Myocyte (in vitro differentiated cells): Measurements from ENCODE around the gene DLX3. TPM values are rescaled to one million over a fixed set of nuclear protein-coding genes. Genes with fewer than 3 reads are reported as not detected.

Experiments
- DNase-seq: peaks from one replicate; pipeline ENCODE4 v3.0.0-alpha.2; 2012; ENCODE audit warnings: low read depth
- total RNA-seq: library from RNA; depleted of rRNA; stranded (reverse); fragments of >200 nt; gene quantifications from 2 replicates; pipeline ENCODE4 v1.2.3, GENCODE V29; 2014

DLX3 gene
- total RNA-seq, 1 donor from 2014 or later = 0.13 TPM

DNA sequence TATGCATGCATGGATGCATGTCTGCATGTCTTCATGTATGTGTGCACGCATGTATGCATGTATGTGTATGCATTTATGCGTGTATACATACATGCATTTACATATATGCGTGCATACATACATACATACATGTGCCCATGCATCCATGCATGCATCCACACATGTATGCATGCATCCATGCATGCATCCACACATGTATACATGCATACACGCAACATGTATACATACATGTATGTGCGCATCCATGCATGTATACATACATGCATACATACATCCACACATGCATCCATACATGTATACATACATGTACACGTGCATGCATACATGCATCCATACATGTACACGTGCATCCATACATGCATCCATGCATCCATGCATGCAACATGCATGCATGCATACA, 29.8 kb upstream of the DLX3 start:
- DNase-seq = no peak

DNA sequence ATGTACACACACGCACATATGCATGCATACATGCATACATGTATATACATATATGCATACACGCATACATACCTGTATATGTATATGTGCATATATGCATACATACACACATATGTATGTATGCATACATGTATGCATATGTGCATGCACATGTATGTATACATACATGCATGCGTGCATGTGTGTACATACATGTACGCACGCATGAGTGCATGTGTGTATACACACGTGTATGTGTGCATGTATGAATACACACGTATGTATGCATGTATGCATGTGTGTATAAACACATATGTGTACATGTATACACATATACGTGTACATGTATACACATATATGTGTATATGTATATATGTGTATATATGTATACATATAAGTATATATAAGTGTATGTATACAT, 28.5 kb upstream of the DLX3 start:
- no peak for DNase-seq

DNA sequence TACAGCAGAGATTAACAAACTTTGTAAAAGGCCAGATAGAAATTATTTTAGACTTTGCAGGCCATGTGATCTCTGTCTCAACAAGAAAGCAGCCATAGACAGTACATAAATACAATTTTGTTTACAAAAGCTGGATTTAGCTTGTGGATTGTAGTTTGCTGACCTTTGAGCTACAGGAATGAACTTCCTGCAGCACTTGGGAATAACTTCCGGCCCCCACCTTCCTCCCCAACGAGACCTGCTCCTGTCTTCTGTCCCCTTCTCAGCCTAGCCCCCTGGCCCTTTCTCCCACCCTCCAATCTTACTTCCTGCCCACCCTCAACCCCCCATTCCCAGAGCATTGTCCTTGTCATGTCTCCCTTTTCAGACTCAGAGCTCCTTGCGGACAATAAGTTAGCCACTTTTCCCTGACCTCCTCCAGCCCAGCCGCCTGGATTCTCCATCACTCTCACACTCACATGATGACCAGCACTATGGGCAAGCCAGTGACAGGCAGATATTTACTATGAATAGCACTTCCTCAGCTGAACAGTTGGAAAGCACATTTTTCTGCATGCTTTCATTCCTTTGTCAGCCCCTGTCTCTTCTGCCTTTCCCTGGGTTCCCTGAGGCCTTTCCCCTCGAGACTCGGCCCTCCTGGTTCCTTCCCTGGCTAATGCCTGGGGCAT, 27.6 kb upstream of the DLX3 start:
- DNase-seq = peak; percentile 42

DNA sequence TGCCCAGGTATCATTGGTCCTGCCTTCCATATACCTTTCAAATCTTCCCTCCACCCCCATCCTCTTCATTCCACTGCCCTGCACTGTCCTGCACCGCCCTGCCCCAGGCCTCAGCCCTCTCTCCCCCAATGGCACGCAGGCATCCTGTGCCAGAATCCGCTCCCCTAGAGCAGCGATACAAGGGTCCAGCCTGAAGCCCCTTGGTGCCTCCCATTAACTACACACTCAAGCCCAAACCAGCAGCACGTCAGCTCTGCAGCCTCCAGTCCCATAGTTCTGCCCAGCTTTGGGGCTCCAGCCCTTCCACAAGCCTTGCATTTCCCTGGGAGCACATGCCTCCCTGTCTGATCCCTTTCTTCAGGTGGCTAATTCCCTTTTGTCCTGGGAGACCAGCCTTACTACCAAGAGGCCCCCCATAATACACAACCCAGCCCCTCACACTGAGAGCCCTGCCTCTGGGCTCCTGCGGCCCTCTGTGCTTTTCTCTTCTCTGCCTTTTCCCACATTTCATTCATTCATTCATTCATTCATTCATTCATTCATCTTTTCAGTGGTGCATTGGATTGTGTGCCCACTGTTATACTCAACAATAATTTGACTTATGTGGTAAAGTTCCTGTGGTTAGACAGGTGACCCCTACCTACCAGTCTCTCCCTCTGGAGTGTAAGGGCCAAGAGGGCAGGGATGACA, 26.8 kb upstream of the DLX3 start:
- no peak for DNase-seq

DNA sequence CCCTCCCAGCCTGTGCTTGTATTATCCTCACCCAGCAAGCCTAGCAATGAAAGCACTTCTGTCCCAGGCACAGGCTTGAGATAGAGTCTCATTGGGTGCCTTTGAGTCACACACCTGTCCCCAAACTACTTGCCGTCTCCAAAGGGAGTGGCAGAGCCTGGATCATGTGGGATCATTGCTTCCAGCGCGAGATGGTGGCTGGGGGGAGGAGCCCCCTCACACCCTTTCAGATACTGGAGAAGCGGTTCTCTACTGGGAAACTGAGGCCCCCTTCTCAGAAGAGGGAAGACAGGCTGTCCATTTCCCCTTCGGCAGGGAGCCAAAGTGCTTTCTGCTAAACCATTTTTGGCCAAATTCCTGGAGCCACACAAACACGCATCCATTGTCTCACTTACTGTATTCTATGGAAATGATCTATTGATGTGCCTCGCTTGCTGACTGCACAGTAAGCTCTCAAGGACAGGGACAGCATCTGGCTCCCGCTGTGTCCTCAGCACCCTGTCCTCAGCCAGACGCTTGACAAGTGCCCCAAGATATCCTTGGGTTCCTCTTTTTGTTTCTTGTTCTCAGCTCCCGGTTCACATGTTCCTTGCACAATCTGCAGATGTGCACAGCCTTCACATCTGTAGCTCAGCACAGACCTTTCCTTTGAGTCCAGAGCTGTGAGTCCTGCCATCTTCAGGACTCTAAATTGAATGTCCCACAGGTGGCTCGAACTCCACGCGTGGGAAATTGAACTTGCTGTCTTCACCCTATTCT, 26.0 kb upstream of the DLX3 start:
- DNase-seq = no peak

DNA sequence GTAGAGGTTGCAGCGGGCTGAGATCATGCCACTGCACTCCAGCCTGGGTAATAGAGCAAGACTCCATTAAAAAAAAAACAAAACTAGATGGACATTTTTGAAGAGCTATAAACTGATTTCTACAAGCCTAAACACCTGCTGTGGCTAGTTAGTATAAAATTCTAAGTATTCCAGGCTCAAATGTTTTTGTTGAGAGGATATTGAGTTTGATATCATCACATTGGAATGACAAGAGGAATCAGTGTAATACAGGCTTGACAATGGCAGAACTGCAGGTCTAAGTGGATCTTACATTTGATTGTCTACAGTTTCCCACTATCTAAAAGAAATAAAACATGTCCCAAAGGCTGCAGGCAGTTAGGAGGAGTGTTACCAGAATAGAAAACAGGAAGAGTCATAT, 23.9 kb upstream of the DLX3 start:
- DNase-seq = peak; percentile 50

DNA sequence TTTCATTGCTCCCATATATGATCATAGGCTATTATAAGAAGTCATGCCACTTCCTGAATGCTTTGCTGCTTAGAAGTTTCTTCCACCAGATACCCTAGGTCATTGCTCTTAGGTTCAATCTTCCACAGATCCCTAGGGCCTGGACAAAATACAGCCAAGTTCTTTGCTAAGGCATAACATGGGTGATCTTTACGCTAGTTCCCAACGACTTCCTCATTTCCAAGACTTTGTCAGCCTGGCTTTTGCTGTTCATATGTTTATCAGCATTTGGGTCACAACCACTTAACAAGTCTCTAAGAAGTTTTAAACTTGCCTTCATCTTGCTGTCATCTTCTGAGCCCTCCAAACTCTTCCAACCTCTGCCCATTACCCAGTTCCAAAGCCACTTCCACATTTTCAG, 20.1 kb upstream of the DLX3 start:
- no peak for DNase-seq

DNA sequence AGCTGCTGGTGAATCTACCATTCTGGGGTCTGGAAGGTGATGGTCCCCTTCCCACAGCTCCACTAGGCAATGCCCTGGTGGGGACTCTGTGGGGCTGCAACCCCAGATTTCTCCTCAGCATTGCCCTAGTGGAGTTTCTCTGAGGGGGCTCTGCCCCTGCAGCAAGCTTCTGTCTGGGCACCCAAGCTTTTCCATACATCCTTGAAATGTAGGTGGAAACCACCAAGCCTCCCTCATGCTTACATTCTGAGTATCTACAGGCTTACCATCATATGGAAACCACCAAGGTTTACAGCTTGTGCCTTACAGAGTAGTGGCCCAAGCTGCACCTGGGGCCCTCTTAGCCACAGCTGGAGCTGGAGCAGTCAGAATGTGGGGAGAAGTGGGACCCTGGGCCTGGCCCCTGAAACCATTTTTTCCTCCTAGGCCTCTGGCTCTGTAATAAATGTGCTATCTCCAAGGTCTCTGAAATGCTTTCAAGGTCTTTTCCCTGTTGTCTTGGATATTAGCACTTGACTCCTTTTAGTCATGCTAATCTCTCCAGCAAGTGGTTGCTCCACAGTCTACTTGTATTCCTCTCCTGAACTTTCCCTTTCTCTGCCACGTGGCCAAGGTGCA, 19.6 kb upstream of the DLX3 start:
- no peak for DNase-seq

DNA sequence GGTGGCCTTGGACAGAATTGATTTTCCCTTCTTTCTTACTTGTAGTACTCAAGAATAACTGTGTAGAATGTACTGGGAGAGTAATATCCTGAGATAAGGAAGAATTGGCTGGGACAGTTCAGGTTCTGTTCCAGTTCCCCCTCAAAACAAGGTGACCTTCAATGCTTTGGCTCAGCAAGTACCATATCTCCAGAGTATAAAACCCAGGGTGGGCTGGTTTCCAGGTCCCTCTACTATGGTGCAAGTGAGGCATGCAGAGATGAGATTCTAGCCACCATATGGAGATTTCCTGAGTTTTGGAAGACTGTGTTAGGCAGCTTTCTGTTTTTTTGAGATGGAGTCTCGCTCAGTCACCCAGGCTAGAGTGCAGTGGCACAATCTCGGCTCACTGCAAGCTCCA, 18.1 kb upstream of the DLX3 start:
- no peak for DNase-seq

DNA sequence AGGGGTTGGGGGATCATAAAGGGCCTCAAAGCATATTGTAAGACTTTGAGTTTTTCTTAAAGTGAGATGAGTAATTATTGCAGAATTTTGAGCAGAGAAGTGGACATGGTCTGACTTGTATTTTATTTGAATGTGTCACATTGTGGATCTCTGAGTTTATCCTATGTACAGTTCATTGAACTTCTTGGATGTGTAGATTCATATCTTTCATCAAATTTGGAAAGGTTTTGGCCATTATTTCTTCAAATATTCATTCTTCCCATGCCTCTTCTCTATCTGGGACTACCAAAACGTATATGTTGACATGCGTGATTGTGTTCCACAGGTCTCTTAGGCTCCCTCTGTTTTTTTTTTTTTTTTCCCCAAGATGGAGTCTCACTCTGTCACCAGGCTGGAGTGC, 14.3 kb upstream of the DLX3 start:
- DNase-seq = no peak

DNA sequence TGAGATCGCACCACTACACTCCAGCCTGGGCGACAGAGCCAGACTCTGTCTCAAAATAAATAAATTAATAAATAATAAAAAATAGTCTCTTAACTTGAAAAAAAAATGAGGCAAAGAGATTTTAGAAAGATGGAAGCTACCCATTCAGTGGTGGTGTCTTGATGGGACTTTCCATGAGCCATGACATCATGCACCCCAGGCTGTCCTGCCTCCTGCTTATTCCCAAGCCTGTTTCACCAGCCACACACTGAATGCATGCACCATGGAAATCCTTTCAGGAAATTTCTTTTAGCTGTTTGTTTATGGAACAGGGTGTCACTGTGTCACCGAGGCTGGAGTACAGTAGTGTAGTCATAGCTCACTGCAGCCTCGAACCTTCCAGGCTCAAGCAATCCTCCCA, 8.9 kb upstream of the DLX3 start:
- DNase-seq = no peak

DNA sequence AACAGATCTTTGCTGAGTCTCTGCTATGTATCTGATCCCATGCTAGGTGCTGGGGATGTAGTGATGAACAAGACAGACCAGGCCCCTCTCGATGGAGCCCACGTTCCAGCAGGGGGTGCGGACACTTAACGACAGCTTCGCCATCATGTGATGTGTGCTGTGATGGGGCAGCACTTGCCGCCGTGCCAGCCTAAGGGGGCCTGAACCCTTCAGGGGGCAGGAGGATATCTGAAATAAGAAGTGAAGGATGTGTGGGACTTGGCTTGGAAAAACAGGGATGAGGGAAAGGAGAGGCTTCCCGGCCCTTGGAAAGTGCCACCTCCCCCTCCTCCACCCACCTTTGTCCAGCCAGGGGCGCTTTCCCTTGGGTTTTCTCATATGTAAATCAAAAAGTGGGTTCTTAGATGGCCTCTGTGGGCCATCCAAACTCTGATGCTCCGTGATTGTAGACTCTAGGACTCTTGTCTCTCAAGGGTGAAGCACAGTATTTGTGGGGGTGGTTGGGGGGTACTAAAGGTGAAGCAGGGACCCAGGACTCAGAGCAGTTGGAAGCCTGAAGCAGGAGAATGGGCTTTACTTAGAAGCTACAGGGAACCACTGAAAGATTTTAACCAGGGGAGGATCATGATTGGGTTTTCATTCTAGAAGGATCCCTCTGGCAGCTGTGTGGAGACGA, 4.0 kb upstream of the DLX3 start:
- DNase-seq = no peak

DNA sequence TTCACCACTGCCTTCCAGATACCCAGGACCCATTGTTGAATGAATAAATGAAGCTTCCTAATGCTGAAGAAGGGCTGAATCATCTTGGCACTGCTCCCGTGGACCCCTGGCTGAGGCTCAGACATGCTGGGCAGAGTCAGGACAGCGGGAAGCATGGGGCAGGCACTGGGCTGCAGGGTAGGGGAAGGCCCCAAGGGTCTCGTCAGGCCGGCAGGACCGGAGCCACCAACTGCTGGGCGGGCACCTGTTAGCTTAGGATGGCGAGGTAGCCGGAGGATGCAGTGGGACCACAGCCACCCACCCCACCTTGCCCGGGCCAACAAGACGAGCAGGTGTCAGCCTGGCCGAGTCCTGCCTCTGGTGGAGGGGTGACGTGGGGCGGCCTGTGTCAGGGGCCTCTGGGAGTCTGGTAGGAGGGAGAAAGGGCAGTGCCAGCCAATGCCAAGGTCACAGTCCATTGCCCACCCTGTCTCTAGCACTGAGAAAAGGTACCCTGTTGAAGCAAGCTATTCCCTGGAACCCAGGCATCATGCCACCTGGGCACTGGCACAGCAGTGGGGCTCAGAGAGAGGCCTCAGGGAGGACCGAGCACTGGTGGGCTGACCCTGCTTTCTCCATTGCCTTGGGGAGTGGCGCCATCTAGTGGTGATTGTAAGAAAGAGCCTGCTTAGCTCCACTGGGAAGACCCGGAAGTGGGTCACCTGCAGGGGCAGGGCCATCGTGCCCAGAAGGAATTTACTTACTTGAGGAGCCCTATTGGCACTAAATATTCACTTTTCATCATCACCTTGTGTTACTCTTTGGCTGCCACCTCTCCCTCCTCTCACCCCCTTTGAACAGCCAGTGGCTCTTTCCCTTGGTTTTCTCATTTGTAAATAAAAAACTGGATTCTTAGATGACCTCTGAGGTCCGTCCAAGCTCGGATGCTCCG, 3.0 kb upstream of the DLX3 start:
- peak; percentile 90 for DNase-seq

DNA sequence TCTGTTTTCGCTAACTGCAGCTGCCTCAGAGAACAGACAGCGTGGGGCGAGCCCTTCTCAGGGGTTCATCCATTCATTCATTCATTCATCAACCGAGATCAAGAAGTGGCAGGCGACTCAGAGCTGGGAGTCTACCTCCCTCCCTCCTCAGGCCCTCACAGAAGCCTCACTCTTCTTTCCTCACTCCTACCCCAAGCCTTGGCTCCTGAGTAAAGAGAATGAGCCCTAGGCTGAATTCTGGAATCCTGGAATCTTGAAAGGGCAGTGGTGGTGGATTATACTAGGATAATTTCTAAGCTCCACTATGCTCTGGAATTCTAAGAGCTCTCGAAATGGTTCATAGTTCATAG, 2.3 kb upstream of the DLX3 start:
- no peak for DNase-seq

DNA sequence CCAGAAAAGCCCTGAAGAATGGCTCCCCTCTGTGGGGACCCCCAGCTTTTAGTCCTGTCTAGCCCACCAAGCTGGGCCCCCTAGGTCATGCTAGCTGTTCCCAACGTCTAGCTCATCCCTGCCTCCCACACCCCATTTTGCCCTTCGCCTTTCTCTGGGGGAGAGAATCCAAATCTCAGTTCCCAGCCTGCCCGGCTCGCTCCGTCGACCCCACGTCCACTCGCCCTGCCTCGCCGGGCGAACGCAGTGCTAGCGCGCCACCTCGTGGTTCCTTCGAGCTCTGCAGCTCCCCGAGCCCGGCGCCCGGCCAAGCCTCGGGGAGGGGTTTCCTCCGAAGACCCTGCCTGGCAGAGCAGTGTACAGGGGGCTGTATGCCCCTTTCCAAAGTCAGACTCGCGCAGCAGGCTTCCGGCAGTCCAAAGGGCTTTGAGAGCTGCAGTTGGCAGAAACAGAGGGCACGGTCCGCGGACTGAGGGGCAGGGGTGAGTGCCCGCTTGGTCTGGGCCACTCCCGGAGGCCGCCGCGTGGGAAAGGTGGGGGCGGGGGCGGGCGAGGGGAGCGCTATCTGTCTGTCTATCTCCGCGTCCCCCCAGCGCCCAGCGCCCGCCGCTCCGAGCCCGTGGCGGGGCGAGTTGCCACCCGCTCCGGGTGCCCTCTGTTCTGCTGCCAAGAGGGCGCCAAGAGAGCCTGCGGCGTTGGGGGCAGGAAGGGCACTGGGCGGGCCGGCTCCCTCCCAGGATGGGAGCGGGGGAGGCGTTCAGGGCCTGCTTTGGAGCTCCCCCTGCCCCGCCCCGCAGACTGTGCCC, 1.7 kb upstream of the DLX3 start:
- peak; percentile 49 for DNase-seq

DNA sequence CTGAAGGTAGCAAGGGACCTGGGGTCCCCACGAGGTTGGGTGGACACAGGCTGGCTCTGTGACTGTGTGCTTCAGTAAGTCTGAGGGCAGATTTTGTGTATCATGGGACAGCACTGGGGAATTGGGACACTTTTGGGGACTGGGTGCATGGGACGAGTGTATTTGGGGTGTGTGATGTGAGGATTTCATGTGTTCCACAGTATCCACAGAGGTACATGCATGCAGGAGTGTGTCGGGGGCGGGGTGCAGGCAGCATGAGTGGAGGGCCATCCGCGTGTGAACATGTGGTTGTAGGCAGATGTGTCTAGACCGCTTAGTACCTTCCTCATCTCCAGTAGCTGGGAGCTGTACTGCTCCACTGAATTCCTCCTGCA, 1.1 kb upstream of the DLX3 start:
- DNase-seq = no peak

DNA sequence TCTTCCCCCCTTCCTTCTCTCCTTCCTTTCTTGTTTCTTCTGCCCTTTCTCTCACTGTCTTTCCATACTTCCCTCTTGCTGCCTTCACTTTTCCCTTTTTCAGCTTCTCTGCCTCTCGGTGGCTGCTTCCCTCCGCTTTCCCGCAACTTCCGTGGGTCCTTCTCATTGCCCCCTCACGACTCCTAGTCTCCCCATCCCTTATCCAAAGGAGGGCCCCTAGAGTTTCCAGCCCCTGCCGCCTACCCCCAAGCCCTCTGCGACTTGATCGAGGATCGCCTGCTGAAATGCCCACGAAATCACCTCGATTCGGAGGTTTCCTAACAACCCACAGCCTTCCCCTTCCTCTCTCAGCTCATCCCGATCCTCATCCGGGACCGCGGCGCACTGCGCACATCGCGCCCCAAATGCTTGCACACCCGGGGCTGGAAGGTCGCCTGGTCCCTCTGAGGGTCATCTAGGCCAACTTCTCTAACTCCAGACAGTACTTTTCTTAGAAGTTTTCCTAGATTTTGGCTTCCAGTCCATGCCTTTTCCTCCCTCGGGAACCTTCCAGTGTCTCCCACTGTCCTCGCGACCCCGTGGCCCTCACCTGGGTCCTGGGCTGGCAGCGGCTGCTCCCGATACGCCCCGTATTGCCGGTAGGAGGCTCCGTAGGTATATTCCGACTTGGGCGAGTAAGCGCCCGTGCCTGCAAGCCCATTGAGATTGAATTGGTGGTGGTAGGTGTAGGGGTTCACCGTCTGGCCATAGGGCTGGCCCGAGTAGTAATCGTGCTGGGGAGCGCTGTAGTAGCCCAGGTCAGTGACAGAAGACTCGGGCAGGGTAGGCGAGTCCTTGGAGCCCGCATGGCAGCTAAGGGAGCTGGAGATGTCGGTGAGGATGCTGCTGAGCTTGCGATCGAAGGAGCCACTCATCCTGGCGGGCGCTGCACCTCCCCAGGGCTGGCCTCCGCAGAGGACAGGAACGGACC, 654 bp downstream of the DLX3 start:
- DNase-seq = no peak

DNA sequence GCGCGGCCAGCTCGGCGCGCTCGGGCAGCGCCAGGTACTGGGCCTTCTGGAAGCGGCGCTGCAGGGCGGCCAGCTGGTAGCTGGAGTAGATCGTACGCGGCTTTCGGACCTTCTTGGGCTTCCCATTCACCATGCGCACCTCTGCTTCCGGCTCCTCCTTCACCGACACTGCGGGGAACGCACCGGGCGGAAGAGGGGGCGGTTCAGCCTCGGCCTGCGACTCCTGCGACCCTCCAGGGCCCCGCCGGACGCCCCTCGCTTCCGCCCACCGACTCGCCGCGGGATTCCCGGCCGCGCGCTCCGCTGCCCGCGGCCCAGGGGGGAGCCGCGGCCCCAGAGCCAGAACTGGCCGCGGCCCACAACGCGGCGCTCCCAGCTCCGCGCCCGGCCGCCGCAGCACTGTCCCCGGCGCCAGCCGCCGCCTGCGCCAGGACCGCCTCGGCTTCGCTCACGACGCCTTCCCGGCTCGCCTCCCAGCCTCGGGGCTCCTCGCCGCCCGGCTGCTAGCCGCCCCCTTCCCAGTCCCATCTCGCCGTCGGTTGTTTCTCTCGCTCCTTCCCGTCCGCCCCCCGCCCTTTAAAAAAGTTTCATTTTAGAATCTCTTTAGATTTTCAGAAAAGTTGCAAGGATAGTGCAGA, 1.5 kb downstream of the DLX3 start:
- DNase-seq = peak; percentile 12
